ENCODE measurements around the gene LSAMP.

The LSAMP gene

DNA sequence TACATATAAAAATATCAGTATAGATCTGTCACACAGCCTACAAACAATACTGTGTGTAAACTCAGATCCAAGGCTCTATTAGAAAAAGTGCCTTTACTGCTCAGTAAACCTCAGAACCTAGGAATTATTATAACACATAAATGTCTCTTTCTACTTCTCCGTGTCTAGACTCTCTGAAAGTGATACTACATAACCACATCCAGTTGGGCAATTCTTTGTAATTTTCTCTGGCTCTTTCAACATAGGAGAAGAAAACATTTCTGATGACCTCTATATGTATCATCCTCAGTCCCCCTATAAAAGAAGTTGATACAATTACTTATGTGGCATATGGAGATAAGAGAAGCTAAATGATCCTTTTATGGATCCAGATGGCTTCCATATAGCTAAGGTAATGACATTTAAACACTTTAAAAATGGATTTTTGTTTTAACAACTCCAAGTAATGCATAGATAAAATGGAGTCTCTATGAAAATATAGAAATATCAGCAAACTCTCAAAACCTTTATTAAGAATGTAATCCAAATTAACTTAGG lies 104.5 kb downstream of the LSAMP start:
- Histone ChIP-seq H3K36me3 (ENCODE audit: low read depth) (no peaks in the 10 kb centered on the region), H3K27ac (ENCODE audit: poor library complexity, severe bottlenecking) (no peak overlapping the region), H3K27me3 (ENCODE audit: insufficient read depth, poor library complexity, severe bottlenecking) (no peaks in the 10 kb centered on the region), H3K9me3 (ENCODE audit: severe bottlenecking) (no peaks in the 10 kb centered on the region), H3K4me3 (ENCODE audit: severe bottlenecking) (no peak overlapping the region), H3K4me1 (ENCODE audit: insufficient read depth, poor library complexity, severe bottlenecking) (no peaks in the 10 kb centered on the region)
- TF ChIP-seq, protein P1, sequence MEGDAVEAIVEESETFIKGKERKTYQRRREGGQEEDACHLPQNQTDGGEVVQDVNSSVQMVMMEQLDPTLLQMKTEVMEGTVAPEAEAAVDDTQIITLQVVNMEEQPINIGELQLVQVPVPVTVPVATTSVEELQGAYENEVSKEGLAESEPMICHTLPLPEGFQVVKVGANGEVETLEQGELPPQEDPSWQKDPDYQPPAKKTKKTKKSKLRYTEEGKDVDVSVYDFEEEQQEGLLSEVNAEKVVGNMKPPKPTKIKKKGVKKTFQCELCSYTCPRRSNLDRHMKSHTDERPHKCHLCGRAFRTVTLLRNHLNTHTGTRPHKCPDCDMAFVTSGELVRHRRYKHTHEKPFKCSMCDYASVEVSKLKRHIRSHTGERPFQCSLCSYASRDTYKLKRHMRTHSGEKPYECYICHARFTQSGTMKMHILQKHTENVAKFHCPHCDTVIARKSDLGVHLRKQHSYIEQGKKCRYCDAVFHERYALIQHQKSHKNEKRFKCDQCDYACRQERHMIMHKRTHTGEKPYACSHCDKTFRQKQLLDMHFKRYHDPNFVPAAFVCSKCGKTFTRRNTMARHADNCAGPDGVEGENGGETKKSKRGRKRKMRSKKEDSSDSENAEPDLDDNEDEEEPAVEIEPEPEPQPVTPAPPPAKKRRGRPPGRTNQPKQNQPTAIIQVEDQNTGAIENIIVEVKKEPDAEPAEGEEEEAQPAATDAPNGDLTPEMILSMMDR (IDR thresholded peaks at IDR 0.05; ENCODE audit: poor library complexity, severe bottlenecking), result no peak
- ATAC-seq (ENCODE audit: low read depth), result no peak
- DNase-seq (ENCODE audit: low spot score), result no peak

DNA sequence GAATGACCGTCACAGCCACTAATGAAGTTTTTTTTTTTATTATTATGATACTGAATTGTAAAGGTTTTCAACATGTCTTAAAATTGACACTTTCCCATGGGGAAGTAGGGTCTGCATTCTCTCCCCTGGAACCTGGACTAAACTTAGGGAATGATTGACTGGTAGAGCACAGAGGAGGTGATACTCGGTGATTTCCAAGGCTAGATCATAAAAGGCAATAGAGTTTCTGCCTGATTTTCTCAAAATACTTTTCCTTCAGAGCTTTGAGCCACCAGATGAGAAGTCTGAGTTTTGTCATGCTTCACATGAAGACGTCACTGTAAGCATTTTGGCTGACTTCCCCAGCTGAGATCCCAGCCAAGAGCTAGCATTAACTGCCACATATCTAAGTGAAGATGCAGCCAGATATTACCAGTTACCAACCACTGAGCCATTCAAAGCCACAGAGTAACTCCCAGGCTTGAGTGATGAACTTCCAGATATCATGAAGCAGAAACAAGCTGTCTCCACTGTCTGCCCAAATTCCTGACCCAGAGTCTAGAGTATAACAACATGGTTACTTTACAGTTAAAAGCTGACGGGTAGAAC lies 105.8 kb downstream of the LSAMP start:
- ATAC-seq (ENCODE audit: low read depth), result no peak
- Histone ChIP-seq H3K4me1 (ENCODE audit: insufficient read depth, poor library complexity, severe bottlenecking) (no peaks in the 10 kb centered on the region), H3K9me3 (ENCODE audit: severe bottlenecking) (no peaks in the 10 kb centered on the region), H3K27ac (ENCODE audit: poor library complexity, severe bottlenecking) (no peak overlapping the region), H3K27me3 (ENCODE audit: insufficient read depth, poor library complexity, severe bottlenecking) (no peaks in the 10 kb centered on the region), H3K4me3 (ENCODE audit: severe bottlenecking) (no peak overlapping the region), H3K36me3 (ENCODE audit: low read depth) (no peaks in the 10 kb centered on the region)
- no peak for DNase-seq (ENCODE audit: low spot score)
- TF ChIP-seq, protein P1 (IDR thresholded peaks at IDR 0.05; ENCODE audit: poor library complexity, severe bottlenecking), result no peak

DNA sequence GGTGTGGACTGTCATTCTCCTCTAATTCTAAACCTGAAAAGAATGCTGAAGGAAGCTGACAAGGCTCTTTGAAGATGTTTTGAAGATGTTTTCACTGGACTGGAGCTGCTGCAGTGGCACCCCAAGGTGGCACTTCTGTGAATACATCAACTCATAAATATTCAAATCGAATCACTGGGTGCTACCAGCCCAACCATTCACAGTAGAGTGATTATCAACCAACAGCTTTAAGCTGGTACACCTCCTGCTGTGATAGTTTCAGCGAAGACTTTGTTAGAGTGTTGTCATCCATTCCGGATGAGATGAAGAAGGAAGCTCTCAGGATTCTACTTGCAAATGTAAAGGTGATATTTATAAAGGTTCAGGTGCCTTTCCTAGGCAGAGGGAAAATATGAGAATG lies 106.6 kb downstream of the LSAMP start:
- H3K36me3 ChIP-seq (ENCODE audit: low read depth), result no peaks in the 10 kb centered on the region
- DNase-seq (ENCODE audit: low spot score), result no peak
- H3K4me3 ChIP-seq (ENCODE audit: severe bottlenecking), result no peak overlapping the region
- no peak overlapping the region for H3K27ac ChIP-seq (ENCODE audit: poor library complexity, severe bottlenecking)
- no peaks in the 10 kb centered on the region for H3K27me3 ChIP-seq (ENCODE audit: insufficient read depth, poor library complexity, severe bottlenecking)
- TF ChIP-seq, protein P1 (IDR thresholded peaks at IDR 0.05; ENCODE audit: poor library complexity, severe bottlenecking), result no peak
- ATAC-seq (ENCODE audit: low read depth), result no peak
- H3K4me1 ChIP-seq (ENCODE audit: insufficient read depth, poor library complexity, severe bottlenecking), result no peaks in the 10 kb centered on the region
- no peaks in the 10 kb centered on the region for H3K9me3 ChIP-seq (ENCODE audit: severe bottlenecking)

DNA sequence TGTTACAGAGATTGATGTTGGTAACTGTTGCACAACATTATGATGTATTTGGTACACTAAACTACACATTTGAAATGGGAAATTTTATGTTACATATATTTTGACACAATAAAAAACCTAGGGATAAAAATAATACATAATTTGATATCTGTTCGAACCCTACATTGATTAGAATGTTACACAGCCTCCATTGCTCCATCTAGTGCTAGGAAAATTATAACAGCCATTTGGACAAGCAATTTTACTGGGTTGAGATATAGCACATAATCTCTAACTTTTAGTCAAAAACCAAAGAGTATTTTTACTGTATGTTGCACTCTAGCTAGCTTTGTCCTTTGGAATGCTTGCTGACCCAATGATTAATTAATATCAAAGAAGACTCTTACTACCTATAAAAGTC lies 108.1 kb downstream of the LSAMP start:
- Histone ChIP-seq H3K27ac (ENCODE audit: poor library complexity, severe bottlenecking) (no peak overlapping the region), H3K36me3 (ENCODE audit: low read depth) (no peaks in the 10 kb centered on the region), H3K9me3 (ENCODE audit: severe bottlenecking) (no peaks in the 10 kb centered on the region), H3K4me3 (ENCODE audit: severe bottlenecking) (no peak overlapping the region), H3K27me3 (ENCODE audit: insufficient read depth, poor library complexity, severe bottlenecking) (no peaks in the 10 kb centered on the region), H3K4me1 (ENCODE audit: insufficient read depth, poor library complexity, severe bottlenecking) (no peaks in the 10 kb centered on the region)
- TF ChIP-seq, protein P1 (IDR thresholded peaks at IDR 0.05; ENCODE audit: poor library complexity, severe bottlenecking), result peak; percentile 29
- ATAC-seq (ENCODE audit: low read depth) (no peak), DNase-seq (ENCODE audit: low spot score) (no peak)

DNA sequence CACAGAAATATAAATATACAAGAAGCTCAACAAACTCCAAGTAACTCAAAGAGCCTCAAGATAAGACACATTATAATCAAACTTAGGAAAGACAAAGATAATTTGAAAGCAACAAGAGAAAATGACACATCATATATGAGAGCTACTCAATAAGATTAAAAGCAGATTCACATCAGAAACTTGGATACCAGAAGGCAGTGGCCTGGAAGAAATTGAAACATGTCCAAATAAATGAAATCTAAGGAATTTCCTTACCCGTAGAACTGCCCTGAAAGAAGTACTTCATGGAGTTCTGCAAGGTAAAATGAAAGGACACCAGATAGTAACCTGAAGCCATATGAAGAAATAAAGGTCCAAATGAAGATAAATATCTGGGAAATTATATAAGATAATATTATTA lies 113.9 kb downstream of the LSAMP start:
- H3K27me3 ChIP-seq (ENCODE audit: insufficient read depth, poor library complexity, severe bottlenecking), result no peaks in the 10 kb centered on the region
- no peak overlapping the region for H3K4me3 ChIP-seq (ENCODE audit: severe bottlenecking)
- no peaks in the 10 kb centered on the region for H3K9me3 ChIP-seq (ENCODE audit: severe bottlenecking)
- TF ChIP-seq, protein P1 (IDR thresholded peaks at IDR 0.05; ENCODE audit: poor library complexity, severe bottlenecking), result no peak
- no peak for ATAC-seq (ENCODE audit: low read depth)
- H3K4me1 ChIP-seq (ENCODE audit: insufficient read depth, poor library complexity, severe bottlenecking), result no peaks in the 10 kb centered on the region
- DNase-seq (ENCODE audit: low spot score), result no peak
- H3K27ac ChIP-seq (ENCODE audit: poor library complexity, severe bottlenecking), result no peak overlapping the region
- H3K36me3 ChIP-seq (ENCODE audit: low read depth), result no peaks in the 10 kb centered on the region

All from RWPE2 (cell line).